HCT116 (cell line): ENCODE measurements around the gene LCN9. TPM values are rescaled to one million over a fixed set of nuclear protein-coding genes. Genes with fewer than 3 reads are reported as not detected.

ENCODE experiments used
- ATAC-seq: fragments of 200-7000 bp; cut with Tn5 transposase; 2 replicates; pipeline ENCODE4 v1.9.1; 2020; ENCODE audit warnings: mild to moderate bottlenecking, moderate library complexity
- BruUV-seq: library from RNA; stranded (reverse); fragments of 400-500 nt; replicated peaks from 2 replicates; lab custom pipeline; 2021; lab: Mats Ljungman, UMichigan
- CTCF ChIA-PET: fragments of 300-600 bp; sonication (Branson Sonifier 250); formaldehyde crosslinking; loops from one replicate; lab custom pipeline; 2021; ENCODE audit warnings: antibody characterized with exemption; lab: Charles Lee
- POLR2A ChIA-PET: fragments of 300-600, 350-600 bp; sonication (Branson Sonifier 250); formaldehyde crosslinking; loops from one replicate; lab custom pipeline; 2021; ENCODE audit warnings: antibody characterized with exemption; lab: Charles Lee
- RAD21 ChIA-PET, 2 experiments: fragments of 300-600 bp; sonication (Branson Sonifier 250); formaldehyde crosslinking; loops; one replicate each; lab custom pipeline; 2023; ENCODE audit warnings: low total read pairs in 2 of 2; ENCODE audit not compliant: uncharacterized antibody in 2 of 2, unreplicated experiment in 2 of 2, low non-redundant PET in 1 of 2; lab: Charles Lee
- DNase-seq: peaks from one replicate; pipeline ENCODE4 v3.0.0-alpha.2; 2010; ENCODE audit warnings: low read depth, low spot score
- H2AFZ ChIP-seq: fragments of 200-600 bp; shearing (Covaris generic), sonication (generic); 2 replicates; pipeline ENCODE4 v1.6.1; 2017; ENCODE audit warnings: low read depth, mixed run types, mixed read lengths, antibody characterized with exemption, low read length; ENCODE audit not compliant: poor library complexity, severe bottlenecking
- H3K27ac ChIP-seq: 2 replicates; pipeline ENCODE4 v1.5.1; 2012; ENCODE audit warnings: low read depth, low read length
- H3K27me3 ChIP-seq: fragments of 200-600 bp; sonication (generic); 2 replicates; pipeline ENCODE4 v1.6.1; 2016; ENCODE audit warnings: mixed run types, low read length, mixed read lengths; ENCODE audit not compliant: insufficient read depth
- H3K36me3 ChIP-seq, 2 experiments: fragments of 200-500 bp in 1 of 2; fragments of 200-600 bp in 1 of 2; sonication (Bioruptor generic) in 1 of 2; sonication (generic) in 1 of 2; 2 replicates each; pipeline versions ENCODE4 v1.5.1 to v1.6.1; 2014 to 2016; ENCODE audit warnings: low read length in 2 of 2, inconsistent platforms in 1 of 2, mixed read lengths in 1 of 2, mixed run types in 1 of 2; ENCODE audit not compliant: insufficient read depth in 2 of 2, control insufficient read depth in 1 of 2
- H3K4me1 ChIP-seq, 2 experiments: fragments of 200-600 bp in 1 of 2; sonication (generic) in 1 of 2; 2 replicates each; pipeline versions ENCODE4 v1.5.1 to v1.6.1; 2012 to 2017; ENCODE audit warnings: low read length in 2 of 2, inconsistent platforms in 1 of 2, mild to moderate bottlenecking in 1 of 2, mixed read lengths in 1 of 2, mixed run types in 1 of 2, moderate library complexity in 1 of 2; ENCODE audit not compliant: insufficient read depth in 2 of 2, control insufficient read depth in 1 of 2
- H3K4me2 ChIP-seq: fragments of 200-600 bp; sonication (generic); 2 replicates; pipeline ENCODE4 v1.6.1; 2017; ENCODE audit warnings: mixed run types, low read length, mixed read lengths
- H3K4me3 ChIP-seq, 2 experiments: fragments of 200-600 bp in 1 of 2; sonication (generic) in 1 of 2; replicated peaks in 1 of 2; 2 replicates each; pipeline ENCODE4 v1.5.1; 2011 to 2016; ENCODE audit warnings: low read length in 2 of 2, control low read depth in 1 of 2, low read depth in 1 of 2, mild to moderate bottlenecking in 1 of 2, mixed read lengths in 1 of 2, mixed run types in 1 of 2
- H3K79me2 ChIP-seq: fragments of 200-600 bp; sonication (generic); 2 replicates; pipeline ENCODE4 v1.6.1; 2017; ENCODE audit warnings: mild to moderate bottlenecking, mixed run types, low read length, moderate library complexity, mixed read lengths; ENCODE audit not compliant: insufficient read depth
- H3K9ac ChIP-seq: fragments of 200-600 bp; sonication (generic); 2 replicates; pipeline ENCODE4 v1.6.1; 2016; ENCODE audit warnings: low read length, mixed read lengths
- H3K9me2 ChIP-seq: fragments of 200-600 bp; sonication (generic), shearing (Covaris generic); 2 replicates; pipeline ENCODE4 v1.6.1; 2017; ENCODE audit warnings: mixed run types, mild to moderate bottlenecking, moderate library complexity; ENCODE audit not compliant: insufficient read depth
- H3K9me3 ChIP-seq, 2 experiments: fragments of 200-500 bp in 1 of 2; fragments of 200-600 bp in 1 of 2; sonication (Bioruptor generic) in 1 of 2; sonication (generic) in 1 of 2; 2 replicates each; pipeline ENCODE4 v1.6.1; 2014 to 2017; ENCODE audit warnings: low read length in 2 of 2, mixed read lengths in 2 of 2, inconsistent platforms in 1 of 2, low read depth in 1 of 2, mild to moderate bottlenecking in 1 of 2, mixed run types in 1 of 2, moderate library complexity in 1 of 2; ENCODE audit not compliant: control insufficient read depth in 1 of 2, insufficient read depth in 1 of 2
- H4K20me1 ChIP-seq: fragments of 200-600 bp; sonication (generic), shearing (Covaris generic); 2 replicates; pipeline ENCODE4 v1.6.1; 2017; ENCODE audit warnings: mixed run types, mild to moderate bottlenecking, moderate library complexity; ENCODE audit not compliant: insufficient read depth
- ELF1 ChIP-seq: IDR thresholded peaks from 2 replicates; pipeline ENCODE4 v1.6.1; 2012; ENCODE audit warnings: low read depth, borderline replicate concordance
- POLR2AphosphoS5 ChIP-seq: IDR thresholded peaks from 2 replicates; pipeline ENCODE4 v1.6.1; 2011; ENCODE audit warnings: mild to moderate bottlenecking, low read depth, low read length, moderate library complexity
- SP1 ChIP-seq: IDR thresholded peaks from 2 replicates; pipeline ENCODE4 v1.6.1; 2012; ENCODE audit warnings: low read depth
- SRF ChIP-seq: IDR thresholded peaks from 2 replicates; pipeline ENCODE4 v1.6.1; 2012; ENCODE audit warnings: low read depth
- TCF7L2 ChIP-seq: IDR thresholded peaks from 2 replicates; pipeline ENCODE4 v1.7.0; 2011; ENCODE audit warnings: borderline replicate concordance, inconsistent platforms; ENCODE audit not compliant: insufficient read depth, insufficient read length; ENCODE audit errors: extremely low read depth
- YY1 ChIP-seq: IDR thresholded peaks from 2 replicates; pipeline ENCODE4 v1.6.1; 2011; ENCODE audit warnings: low read length, low read depth, moderate library complexity, mild to moderate bottlenecking; ENCODE audit not compliant: insufficient replicate concordance; ENCODE audit errors: extremely low read depth
- ZFX ChIP-seq: fragments of 450-650 bp; IDR thresholded peaks from 2 replicates; pipeline ENCODE4 v1.6.1; 2017
- intact Hi-C: fragments of 100-400 bp; cut with micrococcal nuclease; formaldehyde crosslinking; loops from 2 replicates; pipeline ENCODE4 v1.10.0; 2022
- total RNA-seq: library from RNA; stranded (reverse); gene quantifications from one replicate; pipeline ENCODE4 v1.2.1, GENCODE V29; 2021; ENCODE audit not compliant: unreplicated experiment
- TF ChIP-seq, protein P1 (sequence below): IDR thresholded peaks from 2 replicates; pipeline ENCODE4 v1.6.1; 2011; ENCODE audit warnings: mild to moderate bottlenecking, low read length, moderate library complexity; ENCODE audit not compliant: insufficient replicate concordance; ENCODE audit errors: extremely low read depth
- TF ChIP-seq, protein P2 (sequence below): IDR thresholded peaks from 2 replicates; pipeline ENCODE4 v1.6.1; 2012
- TF ChIP-seq, protein P3 (sequence below): IDR thresholded peaks from 2 replicates; pipeline ENCODE4 v1.6.1; 2012; ENCODE audit warnings: low read depth
- TF ChIP-seq, protein P4 (sequence below): IDR thresholded peaks from 2 replicates; pipeline ENCODE4 v1.6.1; 2012

LCN9 gene
- total RNA-seq, 1 experiment from 2014 or later: not detected

DNA sequence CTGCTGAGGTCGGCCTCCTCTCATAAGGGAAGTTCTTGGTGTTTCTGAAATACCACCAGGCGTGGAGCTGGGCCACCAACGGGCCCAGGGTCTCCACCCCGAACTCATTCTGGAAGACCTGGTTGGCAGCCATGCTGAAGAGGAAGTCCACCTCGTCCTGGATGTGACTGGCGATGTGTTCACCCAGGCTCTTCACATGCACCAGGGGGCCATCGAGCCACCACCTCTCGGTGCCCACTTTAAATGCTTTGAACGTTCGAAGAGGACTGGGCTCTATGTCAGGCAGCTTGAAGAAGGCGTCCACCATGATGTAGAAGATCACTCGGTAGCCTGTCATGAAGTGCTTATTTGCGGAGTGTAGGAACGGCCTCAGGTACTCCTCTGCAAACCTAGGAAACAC, 38.8 kb upstream of the LCN9 start:
- no TSS peak for BruUV-seq
- Histone ChIP-seq H4K20me1 (no peaks in the 10 kb centered on the region), H3K36me3 (no peaks in the 10 kb centered on the region), H3K9me2 (no peaks in the 10 kb centered on the region)
- no peak for TF ChIP-seq SP1
- TF ChIP-seq TCF7L2: no peak
- TF ChIP-seq, protein P1, sequence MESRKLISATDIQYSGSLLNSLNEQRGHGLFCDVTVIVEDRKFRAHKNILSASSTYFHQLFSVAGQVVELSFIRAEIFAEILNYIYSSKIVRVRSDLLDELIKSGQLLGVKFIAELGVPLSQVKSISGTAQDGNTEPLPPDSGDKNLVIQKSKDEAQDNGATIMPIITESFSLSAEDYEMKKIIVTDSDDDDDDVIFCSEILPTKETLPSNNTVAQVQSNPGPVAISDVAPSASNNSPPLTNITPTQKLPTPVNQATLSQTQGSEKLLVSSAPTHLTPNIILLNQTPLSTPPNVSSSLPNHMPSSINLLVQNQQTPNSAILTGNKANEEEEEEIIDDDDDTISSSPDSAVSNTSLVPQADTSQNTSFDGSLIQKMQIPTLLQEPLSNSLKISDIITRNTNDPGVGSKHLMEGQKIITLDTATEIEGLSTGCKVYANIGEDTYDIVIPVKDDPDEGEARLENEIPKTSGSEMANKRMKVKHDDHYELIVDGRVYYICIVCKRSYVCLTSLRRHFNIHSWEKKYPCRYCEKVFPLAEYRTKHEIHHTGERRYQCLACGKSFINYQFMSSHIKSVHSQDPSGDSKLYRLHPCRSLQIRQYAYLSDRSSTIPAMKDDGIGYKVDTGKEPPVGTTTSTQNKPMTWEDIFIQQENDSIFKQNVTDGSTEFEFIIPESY: no peak
- TF ChIP-seq ELF1: no peak
- TF ChIP-seq SRF: no peak
- TF ChIP-seq ZFX: no peak
- TF ChIP-seq, protein P2, sequence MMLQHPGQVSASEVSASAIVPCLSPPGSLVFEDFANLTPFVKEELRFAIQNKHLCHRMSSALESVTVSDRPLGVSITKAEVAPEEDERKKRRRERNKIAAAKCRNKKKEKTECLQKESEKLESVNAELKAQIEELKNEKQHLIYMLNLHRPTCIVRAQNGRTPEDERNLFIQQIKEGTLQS: no peak
- TF ChIP-seq YY1: no peak
- TF ChIP-seq, all 23 proteins: peak for 0
- ChIA-PET POLR2A (no interaction called here), RAD21 (no interaction called here), CTCF (no interaction called here)
- Histone ChIP-seq H3K4me1 (no peaks in the 10 kb centered on the region), H3K9ac (no peak overlapping the region), H3K4me2 (no peak overlapping the region), H3K79me2 (no peaks in the 10 kb centered on the region), H3K4me3 (no peak overlapping the region), H2AFZ (no peak overlapping the region), H3K27ac (no peak overlapping the region), H3K27me3 (no peaks in the 10 kb centered on the region), H3K9me3 (peaks cover 4 to 12% of the 10 kb centered on the region in 2 experiments; a peak in 2 of 4 replicates)
- DNase-seq (no peak), ATAC-seq (no peak)
- intact Hi-C loops: no loop called here

DNA sequence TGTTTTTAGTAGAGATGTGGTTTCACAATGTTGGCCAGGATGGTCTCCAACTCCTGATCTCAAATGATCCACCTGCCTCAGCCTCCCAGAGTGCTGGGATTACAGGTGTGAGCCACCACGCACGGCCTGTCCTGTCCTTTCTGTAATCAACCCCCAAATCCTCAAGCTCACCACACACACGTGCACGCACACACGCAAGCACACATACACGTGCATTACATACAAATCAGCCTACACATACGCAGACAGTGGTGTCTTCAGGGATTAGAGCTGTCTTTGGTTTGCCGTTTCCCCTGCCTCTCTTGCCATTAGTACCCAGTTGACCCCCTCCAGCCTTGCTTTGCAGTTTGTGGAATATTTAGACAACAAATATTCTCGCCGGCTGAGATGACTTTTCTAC, 30.3 kb upstream of the LCN9 start:
- no peaks in the 10 kb centered on the region for H3K79me2 ChIP-seq
- ChIA-PET POLR2A (no interaction called here), CTCF (no interaction called here), RAD21 (no interaction called here)
- no peaks in the 10 kb centered on the region for H3K4me1 ChIP-seq
- BruUV-seq: no TSS peak
- TF ChIP-seq ELF1 (no peak), POLR2AphosphoS5 (no peak)
- TF ChIP-seq, protein P3, sequence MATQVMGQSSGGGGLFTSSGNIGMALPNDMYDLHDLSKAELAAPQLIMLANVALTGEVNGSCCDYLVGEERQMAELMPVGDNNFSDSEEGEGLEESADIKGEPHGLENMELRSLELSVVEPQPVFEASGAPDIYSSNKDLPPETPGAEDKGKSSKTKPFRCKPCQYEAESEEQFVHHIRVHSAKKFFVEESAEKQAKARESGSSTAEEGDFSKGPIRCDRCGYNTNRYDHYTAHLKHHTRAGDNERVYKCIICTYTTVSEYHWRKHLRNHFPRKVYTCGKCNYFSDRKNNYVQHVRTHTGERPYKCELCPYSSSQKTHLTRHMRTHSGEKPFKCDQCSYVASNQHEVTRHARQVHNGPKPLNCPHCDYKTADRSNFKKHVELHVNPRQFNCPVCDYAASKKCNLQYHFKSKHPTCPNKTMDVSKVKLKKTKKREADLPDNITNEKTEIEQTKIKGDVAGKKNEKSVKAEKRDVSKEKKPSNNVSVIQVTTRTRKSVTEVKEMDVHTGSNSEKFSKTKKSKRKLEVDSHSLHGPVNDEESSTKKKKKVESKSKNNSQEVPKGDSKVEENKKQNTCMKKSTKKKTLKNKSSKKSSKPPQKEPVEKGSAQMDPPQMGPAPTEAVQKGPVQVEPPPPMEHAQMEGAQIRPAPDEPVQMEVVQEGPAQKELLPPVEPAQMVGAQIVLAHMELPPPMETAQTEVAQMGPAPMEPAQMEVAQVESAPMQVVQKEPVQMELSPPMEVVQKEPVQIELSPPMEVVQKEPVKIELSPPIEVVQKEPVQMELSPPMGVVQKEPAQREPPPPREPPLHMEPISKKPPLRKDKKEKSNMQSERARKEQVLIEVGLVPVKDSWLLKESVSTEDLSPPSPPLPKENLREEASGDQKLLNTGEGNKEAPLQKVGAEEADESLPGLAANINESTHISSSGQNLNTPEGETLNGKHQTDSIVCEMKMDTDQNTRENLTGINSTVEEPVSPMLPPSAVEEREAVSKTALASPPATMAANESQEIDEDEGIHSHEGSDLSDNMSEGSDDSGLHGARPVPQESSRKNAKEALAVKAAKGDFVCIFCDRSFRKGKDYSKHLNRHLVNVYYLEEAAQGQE: no peak
- TF ChIP-seq, protein P4, sequence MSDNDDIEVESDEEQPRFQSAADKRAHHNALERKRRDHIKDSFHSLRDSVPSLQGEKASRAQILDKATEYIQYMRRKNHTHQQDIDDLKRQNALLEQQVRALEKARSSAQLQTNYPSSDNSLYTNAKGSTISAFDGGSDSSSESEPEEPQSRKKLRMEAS: no peak
- TF ChIP-seq, protein P1: no peak
- H3K27me3 ChIP-seq: peaks cover 21% of the 10 kb centered on the region
- intact Hi-C loops: no loop called here
- no peak overlapping the region for H3K4me2 ChIP-seq
- no peak overlapping the region for H3K4me3 ChIP-seq
- no peak for DNase-seq
- H3K9ac ChIP-seq: no peak overlapping the region
- H3K27ac ChIP-seq: no peak overlapping the region
- H2AFZ ChIP-seq: no peak overlapping the region
- peaks cover 7 to 12% of the 10 kb centered on the region in 2 experiments; a peak in 2 of 4 replicates for H3K9me3 ChIP-seq
- H3K9me2 ChIP-seq: no peaks in the 10 kb centered on the region
- H4K20me1 ChIP-seq: no peaks in the 10 kb centered on the region
- no peaks in the 10 kb centered on the region for H3K36me3 ChIP-seq
- ATAC-seq: no peak
